K562 (cell line): ENCODE results near the gene TRAK1. TPM values are rescaled to one million over a fixed set of nuclear protein-coding genes. Genes with fewer than 3 reads are reported as not detected.

Experiments used
- ATAC-seq: fragments of 200-7000 bp; cut with Tn5 transposase; 3 replicates; pipeline ENCODE4 v1.9.1; 2020; ENCODE audit warnings: moderate library complexity
- BruUV-seq: library from RNA; stranded (reverse); fragments of 400-500 nt; replicated peaks from 2 replicates; lab custom pipeline; 2021; lab: Mats Ljungman, UMichigan
- CTCF ChIA-PET: fragments of 300-600 bp; formaldehyde crosslinking; extraction: SDS; loops from one replicate; lab custom pipeline; 2021; ENCODE audit warnings: low intra/inter-chr PET ratio; lab: Yijun Ruan, JAX
- POLR2A ChIA-PET: fragments of 300-600, 350-650 bp; sonication (Branson Sonifier 250); formaldehyde crosslinking; extraction: SDS; loops from one replicate; lab custom pipeline; 2021; ENCODE audit warnings: antibody characterized with exemption, inconsistent platforms; lab: Yijun Ruan, JAX
- DNase-seq, 4 experiments: peaks; one replicate each; pipeline versions ENCODE4 v3.0.0 to v3.0.0-alpha.2; 2011 to 2018; ENCODE audit warnings: low spot score in 3 of 4, mixed read lengths in 3 of 4; ENCODE audit errors: extremely low read depth in 1 of 4
- FAIRE-seq: peaks from 2 replicates; lab custom pipeline; 2011; peaks lifted over from hg19 to GRCh38; lab: Jason Lieb, UNC
- H2AFZ ChIP-seq: 2 replicates; pipeline ENCODE4 v1.6.0; 2011; ENCODE audit warnings: low read depth, low read length, control low read depth, inconsistent platforms
- H3K27ac ChIP-seq: fragments of 200-600 bp; 3 replicates; pipeline ENCODE4 v1.8.0; 2011; ENCODE audit warnings: low read depth, mild to moderate bottlenecking, control low read depth, inconsistent platforms, low read length, moderate library complexity, mixed read lengths; ENCODE audit errors: extremely low read depth
- H3K27me3 ChIP-seq, 2 experiments: fragments of 300-600 bp in 1 of 2; 2 replicates in 1 of 2; 3 replicates in 1 of 2; pipeline versions ENCODE4 v1.6.0 to v1.8.0; 2011; ENCODE audit warnings: inconsistent platforms in 2 of 2, low read length in 2 of 2, mild to moderate bottlenecking in 1 of 2, mixed read lengths in 1 of 2, moderate library complexity in 1 of 2; ENCODE audit not compliant: control insufficient read depth in 2 of 2, insufficient read depth in 2 of 2
- H3K36me3 ChIP-seq: fragments of 300-600 bp; 3 replicates; pipeline ENCODE4 v1.8.0; 2011; ENCODE audit warnings: mild to moderate bottlenecking, low read length, inconsistent platforms; ENCODE audit not compliant: control insufficient read depth, insufficient read depth
- H3K4me1 ChIP-seq, 2 experiments: fragments of 200-600 bp in 1 of 2; replicated peaks in 1 of 2; 2 replicates in 1 of 2; 3 replicates in 1 of 2; pipeline versions ENCODE4 v1.5.1 to v1.8.0; 2011; ENCODE audit warnings: inconsistent platforms in 2 of 2, low read length in 2 of 2, mild to moderate bottlenecking in 1 of 2, mixed read lengths in 1 of 2, moderate library complexity in 1 of 2; ENCODE audit not compliant: control insufficient read depth in 2 of 2, insufficient read depth in 2 of 2
- H3K4me2 ChIP-seq: 2 replicates; pipeline ENCODE4 v1.6.1; 2011; ENCODE audit warnings: low read length, control low read depth, inconsistent platforms, mixed read lengths; ENCODE audit not compliant: insufficient read depth
- H3K4me3 ChIP-seq: fragments of 200-600 bp; sonication (generic), shearing (Covaris generic); 2 replicates; pipeline ENCODE4 v1.5.1; 2016; ENCODE audit warnings: control low read depth, inconsistent platforms
- H3K79me2 ChIP-seq: fragments of 200-600 bp; 3 replicates; pipeline ENCODE4 v1.8.0; 2011; ENCODE audit warnings: low read length, inconsistent platforms; ENCODE audit not compliant: control insufficient read depth, insufficient read depth
- H3K9ac ChIP-seq, 2 experiments: 2 replicates each; pipeline versions ENCODE4 v1.6.0 to v1.6.1; 2011; ENCODE audit warnings: low read depth in 2 of 2, low read length in 2 of 2, control low read depth in 1 of 2, inconsistent platforms in 1 of 2, mild to moderate bottlenecking in 1 of 2, mixed read lengths in 1 of 2; ENCODE audit not compliant: insufficient read depth in 1 of 2
- H3K9me1 ChIP-seq: one replicate; pipeline ENCODE4 v1.6.0; 2011; ENCODE audit warnings: inconsistent platforms, mild to moderate bottlenecking, low read length, moderate library complexity; ENCODE audit not compliant: control insufficient read depth, insufficient read depth
- H3K9me3 ChIP-seq: replicated peaks from 2 replicates; pipeline ENCODE4 v1.5.1; 2011; ENCODE audit warnings: low read depth, low read length, inconsistent platforms; ENCODE audit not compliant: control insufficient read depth, insufficient read depth
- H4K20me1 ChIP-seq: replicated peaks from 2 replicates; pipeline ENCODE4 v1.6.1; 2011; ENCODE audit warnings: low read length, inconsistent platforms, mixed read lengths; ENCODE audit not compliant: control insufficient read depth, insufficient read depth
- ATF1 ChIP-seq, 2 experiments: fragments of 450-650 bp in 1 of 2; IDR thresholded peaks; 2 replicates each; pipeline ENCODE4 v1.6.1; 2016; ENCODE audit warnings: missing compliant biosample characterization in 1 of 2, missing genetic modification characterization in 1 of 2
- FOSL1 ChIP-seq: fragments of 200-800 bp; sonication (Bioruptor generic); conservative IDR thresholded peaks from 2 replicates; pipeline ENCODE4 v1.6.1; 2016; ENCODE audit warnings: missing genetic modification characterization, missing compliant biosample characterization
- RAD21 ChIP-seq, 2 experiments: fragments of 250-450 bp in 1 of 2; fragments of 450-650 bp in 1 of 2; sonication (Bioruptor Pico) in 1 of 2; formaldehyde crosslinking in 1 of 2; IDR thresholded peaks in 1 of 2; conservative IDR thresholded peaks in 1 of 2; 2 replicates each; pipeline versions ENCODE4 v1.4.0 to v1.8.0; 2020 to 2022; ENCODE audit warnings: mild to moderate bottlenecking in 2 of 2, moderate library complexity in 1 of 2
- SMAD2 ChIP-seq: fragments of 150-350 bp; IDR thresholded peaks from 2 replicates; pipeline ENCODE4 v1.6.1; 2014; ENCODE audit warnings: low read depth, mild to moderate bottlenecking, low read length
- TCF3 ChIP-seq: sonication (generic); formaldehyde crosslinking; IDR thresholded peaks from 2 replicates; pipeline ENCODE4 v1.4.0; 2020; ENCODE audit warnings: mild to moderate bottlenecking, missing genetic modification reagents
- ZNF384 ChIP-seq: IDR thresholded peaks from 2 replicates; pipeline ENCODE4 v1.6.1; 2012; ENCODE audit warnings: low read depth, low read length, improper control_type of control experiment
- ZNF408 ChIP-seq: fragments of 250-450 bp; sonication (Bioruptor Pico); IDR thresholded peaks from 2 replicates; pipeline ENCODE4 v1.4.0; 2020; ENCODE audit warnings: low read depth, mild to moderate bottlenecking, moderate library complexity
- WGBS: fragments of 100-300 bp; shearing (Covaris generic); methylation state at CpG from one replicate; pipeline ENCODE4 v1.1.6; 2016; ENCODE audit warnings: low coverage, mixed read lengths; ENCODE audit not compliant: insufficient coverage; ENCODE audit errors: missing lambda C conversion rate; 5-methylcytosine and 5-hydroxymethylcytosine counted together
- in situ Hi-C: fragments of 300-500 bp; cut with MboI; formaldehyde crosslinking; loops from 4 replicates; pipeline ENCODE4 v1.15.0; 2018; ENCODE audit warnings: inconsistent platforms, mixed read lengths
- intact Hi-C: fragments of 100-400 bp; cut with micrococcal nuclease; formaldehyde crosslinking; loops from 2 replicates; pipeline ENCODE4 v1.14.2; 2022
- polyA plus RNA-seq, 8 experiments: library from polyadenylated mRNA; depleted of rRNA in 4 of 8; stranded (reverse) in 5 of 8; unstranded in 3 of 8; fragments of >200 nt; fragmentation: Nextera tagmentation in 2 of 8; fragmentation: Illumina TruSeq in 1 of 8; extraction: Ambion mirVana in 2 of 8; extraction: Trizol in 1 of 8; gene quantifications; 2 replicates each; pipeline versions ENCODE4 v1.2.1 to v1.2.3, GENCODE V29; 2011 to 2014; ENCODE audit warnings: inconsistent platforms in 1 of 8, missing spikeins in 1 of 8
- total RNA-seq, 7 experiments: library from RNA; depleted of rRNA in 6 of 7; stranded (reverse); fragments of >200 nt in 6 of 7; fragmentation: Illumina TruSeq in 2 of 7; extraction: Trizol in 2 of 7; gene quantifications; 2 replicates each; pipeline versions ENCODE4 v1.2.1 to v1.2.3, GENCODE V29; 2011 to 2021; ENCODE audit warnings: low replicate concordance in 1 of 7
- TF ChIP-seq, protein P1 (sequence below): IDR thresholded peaks from 2 replicates; pipeline ENCODE4 v1.6.1; 2014; ENCODE audit warnings: antibody characterized with exemption
- TF ChIP-seq, protein P2 (sequence below): fragments of 250-450 bp; sonication (Bioruptor Pico); IDR thresholded peaks from 2 replicates; pipeline ENCODE4 v1.4.0; 2020; ENCODE audit warnings: mild to moderate bottlenecking, moderate library complexity, borderline replicate concordance
- TF ChIP-seq, protein P3 (sequence below), 3 experiments: fragments of 200-800 bp in 1 of 3; sonication (Bioruptor generic) in 1 of 3; sonication (generic) in 1 of 3; formaldehyde crosslinking in 1 of 3; IDR thresholded peaks; 2 replicates each; pipeline versions ENCODE4 v1.6.1 to v1.8.0; 2016 to 2022; ENCODE audit warnings: mild to moderate bottlenecking in 2 of 3, missing compliant biosample characterization in 2 of 3, missing genetic modification characterization in 2 of 3, missing genetic modification reagents in 1 of 3
- TF ChIP-seq, protein P4 (sequence below): fragments of 250-450 bp; sonication (Bioruptor Pico); IDR thresholded peaks from 2 replicates; pipeline ENCODE4 v1.5.0; 2021
- TF ChIP-seq, protein P5 (sequence below): fragments of 450-650 bp; IDR thresholded peaks from one replicate; pipeline ENCODE4 v1.6.1; 2018; ENCODE audit warnings: mild to moderate bottlenecking, moderate library complexity; ENCODE audit not compliant: partially characterized antibody

TRAK1 gene
- total and polyA plus RNA-seq, 9 of the 15 experiments (the other 6 are each of a cell fraction or from before 2014, with no cell fraction given), result 5.3 to 28.5 (median 17.5) TPM

DNA sequence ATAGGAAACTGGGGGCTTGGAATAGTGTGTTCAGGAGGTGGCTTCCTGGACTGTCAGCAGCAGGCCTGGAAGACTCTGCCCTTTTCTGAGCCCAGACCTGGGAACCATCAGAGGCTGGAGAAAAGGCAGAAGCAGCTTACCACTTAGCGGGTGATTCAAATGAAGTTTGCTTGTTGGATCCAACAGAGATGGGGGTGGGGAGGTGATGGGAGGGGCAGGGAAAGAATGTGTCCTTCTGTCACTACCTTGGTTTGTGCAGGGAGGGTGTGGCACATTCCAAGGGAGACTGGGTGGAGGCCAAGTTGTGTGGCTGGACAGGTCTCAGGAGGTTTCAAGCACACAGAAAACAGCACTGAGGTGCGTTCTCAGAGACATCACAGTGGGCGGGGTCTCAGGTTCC, 58.8 kb downstream of the TRAK1 start:
- FAIRE-seq (no peak), ATAC-seq (no peak), DNase-seq (no peak)
- no peaks in the 10 kb centered on the region for H3K27me3 ChIP-seq
- H4K20me1 ChIP-seq, result peaks cover 22% of the 10 kb centered on the region
- ChIA-PET POLR2A (no interaction called here), CTCF (no interaction called here)
- H3K27ac ChIP-seq, result no peak overlapping the region
- in situ Hi-C loops, result no loop called here
- H3K4me1 ChIP-seq, result no peaks in the 10 kb centered on the region
- 33% methylated on average over 3 of the region's 3 CpGs for WGBS
- intact Hi-C loops, result no loop called here
- no peak overlapping the region for H2AFZ ChIP-seq
- BruUV-seq, result no TSS peak
- H3K9ac ChIP-seq, result no peak overlapping the region
- no peaks in the 10 kb centered on the region for H3K36me3 ChIP-seq
- H3K79me2 ChIP-seq, result no peaks in the 10 kb centered on the region
- H3K9me1 ChIP-seq, result no peaks in the 10 kb centered on the region
- no peaks in the 10 kb centered on the region for H3K9me3 ChIP-seq
- H3K4me2 ChIP-seq, result no peak overlapping the region
- no peak overlapping the region for H3K4me3 ChIP-seq
- no peak for TF ChIP-seq RAD21 (CRISPR knock-in tag; conservative IDR thresholded peaks at IDR 0.05 in 1 of 2, IDR thresholded peaks at IDR 0.05 in 1 of 2)
- TF ChIP-seq ATF1 (CRISPR knock-in tag; IDR thresholded peaks at IDR 0.05), result no peak
- TF ChIP-seq ATF1 (tag; IDR thresholded peaks at IDR 0.05), result no peak
- TF ChIP-seq, protein P1, sequence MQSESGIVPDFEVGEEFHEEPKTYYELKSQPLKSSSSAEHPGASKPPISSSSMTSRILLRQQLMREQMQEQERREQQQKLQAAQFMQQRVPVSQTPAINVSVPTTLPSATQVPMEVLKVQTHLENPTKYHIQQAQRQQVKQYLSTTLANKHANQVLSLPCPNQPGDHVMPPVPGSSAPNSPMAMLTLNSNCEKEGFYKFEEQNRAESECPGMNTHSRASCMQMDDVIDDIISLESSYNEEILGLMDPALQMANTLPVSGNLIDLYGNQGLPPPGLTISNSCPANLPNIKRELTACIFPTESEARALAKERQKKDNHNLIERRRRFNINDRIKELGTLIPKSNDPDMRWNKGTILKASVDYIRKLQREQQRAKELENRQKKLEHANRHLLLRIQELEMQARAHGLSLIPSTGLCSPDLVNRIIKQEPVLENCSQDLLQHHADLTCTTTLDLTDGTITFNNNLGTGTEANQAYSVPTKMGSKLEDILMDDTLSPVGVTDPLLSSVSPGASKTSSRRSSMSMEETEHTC, result no peak
- TF ChIP-seq, protein P2, sequence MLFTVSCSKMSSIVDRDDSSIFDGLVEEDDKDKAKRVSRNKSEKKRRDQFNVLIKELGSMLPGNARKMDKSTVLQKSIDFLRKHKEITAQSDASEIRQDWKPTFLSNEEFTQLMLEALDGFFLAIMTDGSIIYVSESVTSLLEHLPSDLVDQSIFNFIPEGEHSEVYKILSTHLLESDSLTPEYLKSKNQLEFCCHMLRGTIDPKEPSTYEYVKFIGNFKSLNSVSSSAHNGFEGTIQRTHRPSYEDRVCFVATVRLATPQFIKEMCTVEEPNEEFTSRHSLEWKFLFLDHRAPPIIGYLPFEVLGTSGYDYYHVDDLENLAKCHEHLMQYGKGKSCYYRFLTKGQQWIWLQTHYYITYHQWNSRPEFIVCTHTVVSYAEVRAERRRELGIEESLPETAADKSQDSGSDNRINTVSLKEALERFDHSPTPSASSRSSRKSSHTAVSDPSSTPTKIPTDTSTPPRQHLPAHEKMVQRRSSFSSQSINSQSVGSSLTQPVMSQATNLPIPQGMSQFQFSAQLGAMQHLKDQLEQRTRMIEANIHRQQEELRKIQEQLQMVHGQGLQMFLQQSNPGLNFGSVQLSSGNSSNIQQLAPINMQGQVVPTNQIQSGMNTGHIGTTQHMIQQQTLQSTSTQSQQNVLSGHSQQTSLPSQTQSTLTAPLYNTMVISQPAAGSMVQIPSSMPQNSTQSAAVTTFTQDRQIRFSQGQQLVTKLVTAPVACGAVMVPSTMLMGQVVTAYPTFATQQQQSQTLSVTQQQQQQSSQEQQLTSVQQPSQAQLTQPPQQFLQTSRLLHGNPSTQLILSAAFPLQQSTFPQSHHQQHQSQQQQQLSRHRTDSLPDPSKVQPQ (CRISPR knock-in tag), result no peak
- no peak for TF ChIP-seq ZNF384
- TF ChIP-seq, protein P3, sequence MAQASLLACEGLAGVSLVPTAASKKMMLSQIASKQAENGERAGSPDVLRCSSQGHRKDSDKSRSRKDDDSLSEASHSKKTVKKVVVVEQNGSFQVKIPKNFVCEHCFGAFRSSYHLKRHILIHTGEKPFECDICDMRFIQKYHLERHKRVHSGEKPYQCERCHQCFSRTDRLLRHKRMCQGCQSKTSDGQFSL (CRISPR knock-in tag; IDR thresholded peaks at IDR 0.05), result no peak
- TF ChIP-seq, protein P3 (tag; IDR thresholded peaks at IDR 0.05), result no peak
- TF ChIP-seq ZNF408 (CRISPR knock-in tag), result no peak
- TF ChIP-seq TCF3 (CRISPR knock-in tag), result no peak
- TF ChIP-seq FOSL1 (tag), result no peak
- TF ChIP-seq, protein P4, sequence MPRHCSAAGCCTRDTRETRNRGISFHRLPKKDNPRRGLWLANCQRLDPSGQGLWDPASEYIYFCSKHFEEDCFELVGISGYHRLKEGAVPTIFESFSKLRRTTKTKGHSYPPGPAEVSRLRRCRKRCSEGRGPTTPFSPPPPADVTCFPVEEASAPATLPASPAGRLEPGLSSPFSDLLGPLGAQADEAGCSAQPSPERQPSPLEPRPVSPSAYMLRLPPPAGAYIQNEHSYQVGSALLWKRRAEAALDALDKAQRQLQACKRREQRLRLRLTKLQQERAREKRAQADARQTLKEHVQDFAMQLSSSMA, result no peak
- TF ChIP-seq, protein P5, sequence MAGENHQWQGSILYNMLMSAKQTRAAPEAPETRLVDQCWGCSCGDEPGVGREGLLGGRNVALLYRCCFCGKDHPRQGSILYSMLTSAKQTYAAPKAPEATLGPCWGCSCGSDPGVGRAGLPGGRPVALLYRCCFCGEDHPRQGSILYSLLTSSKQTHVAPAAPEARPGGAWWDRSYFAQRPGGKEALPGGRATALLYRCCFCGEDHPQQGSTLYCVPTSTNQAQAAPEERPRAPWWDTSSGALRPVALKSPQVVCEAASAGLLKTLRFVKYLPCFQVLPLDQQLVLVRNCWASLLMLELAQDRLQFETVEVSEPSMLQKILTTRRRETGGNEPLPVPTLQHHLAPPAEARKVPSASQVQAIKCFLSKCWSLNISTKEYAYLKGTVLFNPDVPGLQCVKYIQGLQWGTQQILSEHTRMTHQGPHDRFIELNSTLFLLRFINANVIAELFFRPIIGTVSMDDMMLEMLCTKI, result no peak
- TF ChIP-seq SMAD2, result no peak
